Measurements from ENCODE around the gene RSU1. TPM values are rescaled to one million over a fixed set of nuclear protein-coding genes. Genes with fewer than 3 reads are reported as not detected.

Gene RSU1
- polyA plus RNA-seq, 1 donor (not counting 4 experiments of a cell fraction or from before 2014, with no cell fraction given) = 125 TPM

DNA sequence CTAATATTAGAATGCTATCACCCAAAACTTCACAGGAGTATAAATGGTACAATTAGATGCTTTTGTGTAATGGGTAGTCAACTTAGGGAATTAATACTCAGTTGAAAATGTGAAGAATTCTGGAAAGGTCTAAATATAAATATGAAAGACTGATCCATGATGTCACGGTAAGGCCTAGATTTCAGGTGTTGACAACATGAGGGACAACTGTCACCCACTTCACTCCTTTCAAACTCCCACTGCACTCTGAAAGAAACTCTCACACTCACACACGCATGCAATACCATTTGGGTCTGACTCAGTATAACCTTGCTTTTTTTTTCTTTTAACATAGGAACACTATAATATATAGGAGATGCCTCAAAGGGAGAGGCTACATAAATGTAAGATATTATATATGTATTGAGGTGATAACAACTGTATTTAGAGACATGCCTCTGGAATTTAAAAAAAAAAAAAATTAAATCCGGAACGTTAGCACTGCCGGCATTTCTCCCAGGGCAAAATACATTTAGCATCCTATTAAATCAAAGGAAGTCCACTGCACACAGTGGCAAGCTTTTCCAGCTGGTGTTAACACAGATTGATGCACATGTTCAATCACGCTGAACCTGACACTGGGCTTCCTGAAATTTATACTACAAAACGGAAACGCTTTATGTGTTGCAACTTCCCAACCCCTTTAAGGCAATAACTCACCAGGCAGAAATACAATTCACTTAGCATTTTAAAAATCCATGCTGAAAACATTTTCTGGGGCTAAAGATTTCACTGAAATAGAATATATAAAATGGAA lies 74.9 kb downstream of the RSU1 start:
- dilution Hi-C loops (cut with MboI; ENCODE audit: extremely low pct_ligation_motif_present, low sequenced_read_pairs) = no loop called here
- Histone ChIP-seq H3K27ac (ENCODE audit: control insufficient read depth, insufficient read depth, low read length) (no peak overlapping the region), H3K9me3 (ENCODE audit: control insufficient read depth, low read depth, low read length) (no peaks in the 10 kb centered on the region), H4K20me1 (ENCODE audit: control insufficient read depth, extremely low read depth, insufficient read depth, low read length) (no peaks in the 10 kb centered on the region), H3K4me1 (ENCODE audit: control insufficient read depth, extremely low read depth, insufficient read depth, low read length) (no peaks in the 10 kb centered on the region), H3K79me2 (ENCODE audit: control insufficient read depth, insufficient read depth, low read length) (no peaks in the 10 kb centered on the region), H3K4me3 (ENCODE audit: control insufficient read depth in 2 of 3, extremely low read depth in 1 of 3, insufficient read depth in 2 of 3, low read depth in 1 of 3, low read length in 3 of 3) (no peak overlapping the region), H2AFZ (ENCODE audit: control insufficient read depth, low read length) (no peak overlapping the region), H3K4me2 (ENCODE audit: control insufficient read depth, extremely low read depth, insufficient read depth, low read depth, low read length) (no peak overlapping the region), H3K9ac (ENCODE audit: control insufficient read depth, extremely low read depth, insufficient read depth, low read length) (no peak overlapping the region), H3K27me3 (ENCODE audit: control insufficient read depth, extremely low read depth, insufficient read depth, low read length) (no peaks in the 10 kb centered on the region), H3K36me3 (ENCODE audit: control insufficient read depth in 2 of 2, extremely low read depth in 1 of 2, insufficient read depth in 2 of 2, low read length in 2 of 2) (peaks cover 0 to 1% of the 10 kb centered on the region in 2 experiments), H3K9me1 (ENCODE audit: control insufficient read depth, extremely low read depth, insufficient read depth, low read length) (no peaks in the 10 kb centered on the region)
- TF ChIP-seq EZH2 (IDR thresholded peaks at IDR 0.05; ENCODE audit: low read length) = no peak
- TF ChIP-seq, protein P1, sequence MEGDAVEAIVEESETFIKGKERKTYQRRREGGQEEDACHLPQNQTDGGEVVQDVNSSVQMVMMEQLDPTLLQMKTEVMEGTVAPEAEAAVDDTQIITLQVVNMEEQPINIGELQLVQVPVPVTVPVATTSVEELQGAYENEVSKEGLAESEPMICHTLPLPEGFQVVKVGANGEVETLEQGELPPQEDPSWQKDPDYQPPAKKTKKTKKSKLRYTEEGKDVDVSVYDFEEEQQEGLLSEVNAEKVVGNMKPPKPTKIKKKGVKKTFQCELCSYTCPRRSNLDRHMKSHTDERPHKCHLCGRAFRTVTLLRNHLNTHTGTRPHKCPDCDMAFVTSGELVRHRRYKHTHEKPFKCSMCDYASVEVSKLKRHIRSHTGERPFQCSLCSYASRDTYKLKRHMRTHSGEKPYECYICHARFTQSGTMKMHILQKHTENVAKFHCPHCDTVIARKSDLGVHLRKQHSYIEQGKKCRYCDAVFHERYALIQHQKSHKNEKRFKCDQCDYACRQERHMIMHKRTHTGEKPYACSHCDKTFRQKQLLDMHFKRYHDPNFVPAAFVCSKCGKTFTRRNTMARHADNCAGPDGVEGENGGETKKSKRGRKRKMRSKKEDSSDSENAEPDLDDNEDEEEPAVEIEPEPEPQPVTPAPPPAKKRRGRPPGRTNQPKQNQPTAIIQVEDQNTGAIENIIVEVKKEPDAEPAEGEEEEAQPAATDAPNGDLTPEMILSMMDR (optimal IDR thresholded peaks at IDR 0.05 in 1 of 3, IDR thresholded peaks at IDR 0.05 in 1 of 3, conservative IDR thresholded peaks at IDR 0.05 in 1 of 3; ENCODE audit: extremely low read depth in 1 of 3, insufficient read depth in 2 of 3, low read length in 3 of 3) = no peak
- FAIRE-seq = no peak
- no peak for DNase-seq (ENCODE audit: low read depth, low spot score)

DNA sequence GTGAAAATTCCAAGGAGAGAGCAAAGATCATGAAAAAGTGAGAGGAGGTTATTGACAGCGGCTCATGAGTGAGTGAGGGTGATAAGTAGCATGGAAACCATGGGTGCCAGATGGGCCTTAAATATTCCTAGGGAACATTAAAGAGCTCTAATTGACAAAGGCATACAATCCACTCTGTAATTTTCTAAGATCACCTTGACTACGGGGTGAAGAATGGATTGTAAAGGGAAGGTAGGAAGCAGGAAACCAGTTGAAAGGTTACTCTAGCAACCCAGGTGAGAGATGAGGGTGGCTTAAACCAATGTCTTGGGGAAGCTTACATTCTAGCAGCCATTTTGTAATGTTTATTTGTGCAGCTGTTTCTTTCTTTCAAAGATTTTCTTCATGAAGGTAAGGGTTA lies 75.7 kb downstream of the RSU1 start:
- dilution Hi-C loops (cut with MboI; ENCODE audit: extremely low pct_ligation_motif_present, low sequenced_read_pairs) = no loop called here
- no peaks in the 10 kb centered on the region for H4K20me1 ChIP-seq (ENCODE audit: control insufficient read depth, extremely low read depth, insufficient read depth, low read length)
- H3K9me3 ChIP-seq (ENCODE audit: control insufficient read depth, low read depth, low read length) = no peaks in the 10 kb centered on the region
- DNase-seq (ENCODE audit: low read depth, low spot score) = no peak
- H2AFZ ChIP-seq (ENCODE audit: control insufficient read depth, low read length) = no peak overlapping the region
- no peak overlapping the region for H3K4me3 ChIP-seq (ENCODE audit: control insufficient read depth in 2 of 3, extremely low read depth in 1 of 3, insufficient read depth in 2 of 3, low read depth in 1 of 3, low read length in 3 of 3)
- no peak for FAIRE-seq
- no peaks in the 10 kb centered on the region for H3K4me1 ChIP-seq (ENCODE audit: control insufficient read depth, extremely low read depth, insufficient read depth, low read length)
- H3K36me3 ChIP-seq (ENCODE audit: control insufficient read depth in 2 of 2, extremely low read depth in 1 of 2, insufficient read depth in 2 of 2, low read length in 2 of 2) = peaks cover 0 to 1% of the 10 kb centered on the region in 2 experiments
- H3K4me2 ChIP-seq (ENCODE audit: control insufficient read depth, extremely low read depth, insufficient read depth, low read depth, low read length) = no peak overlapping the region
- no peak overlapping the region for H3K9ac ChIP-seq (ENCODE audit: control insufficient read depth, extremely low read depth, insufficient read depth, low read length)
- no peaks in the 10 kb centered on the region for H3K9me1 ChIP-seq (ENCODE audit: control insufficient read depth, extremely low read depth, insufficient read depth, low read length)
- no peaks in the 10 kb centered on the region for H3K27me3 ChIP-seq (ENCODE audit: control insufficient read depth, extremely low read depth, insufficient read depth, low read length)
- H3K27ac ChIP-seq (ENCODE audit: control insufficient read depth, insufficient read depth, low read length) = no peak overlapping the region
- TF ChIP-seq EZH2 (IDR thresholded peaks at IDR 0.05; ENCODE audit: low read length) = no peak
- TF ChIP-seq, protein P1 (optimal IDR thresholded peaks at IDR 0.05 in 1 of 3, IDR thresholded peaks at IDR 0.05 in 1 of 3, conservative IDR thresholded peaks at IDR 0.05 in 1 of 3; ENCODE audit: extremely low read depth in 1 of 3, insufficient read depth in 2 of 3, low read length in 3 of 3) = no peak
- no peaks in the 10 kb centered on the region for H3K79me2 ChIP-seq (ENCODE audit: control insufficient read depth, insufficient read depth, low read length)
